NK-92 (cell line): ENCODE measurements around the gene HSF4.

Experiments used
- DNase-seq: peaks from one replicate; lab custom pipeline; 2025; ENCODE audit not compliant: unreplicated experiment; lab: John Stamatoyannopoulos, UW

Gene HSF4

DNA sequence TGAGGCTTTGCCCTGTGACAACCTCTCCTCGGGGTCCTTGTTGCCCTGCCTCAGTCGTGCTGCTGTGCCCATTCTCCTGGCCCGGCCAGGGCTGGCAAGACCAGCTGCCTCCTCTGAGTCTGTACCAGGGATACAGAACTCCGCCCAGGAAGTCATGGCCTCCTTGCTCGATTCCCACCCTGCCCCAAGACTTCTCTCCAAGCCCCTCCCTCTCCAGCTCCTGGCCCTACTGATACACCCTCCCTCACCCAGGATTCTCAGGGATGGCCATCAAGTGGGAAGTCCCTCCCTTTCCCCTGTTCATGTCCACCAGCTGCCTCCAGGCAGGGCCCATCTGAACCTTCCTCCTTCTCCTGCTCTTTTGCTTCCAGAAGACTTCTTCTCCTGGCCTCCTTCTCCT lies 51.2 kb downstream of the HSF4 start:
- DNase-seq: no peak

DNA sequence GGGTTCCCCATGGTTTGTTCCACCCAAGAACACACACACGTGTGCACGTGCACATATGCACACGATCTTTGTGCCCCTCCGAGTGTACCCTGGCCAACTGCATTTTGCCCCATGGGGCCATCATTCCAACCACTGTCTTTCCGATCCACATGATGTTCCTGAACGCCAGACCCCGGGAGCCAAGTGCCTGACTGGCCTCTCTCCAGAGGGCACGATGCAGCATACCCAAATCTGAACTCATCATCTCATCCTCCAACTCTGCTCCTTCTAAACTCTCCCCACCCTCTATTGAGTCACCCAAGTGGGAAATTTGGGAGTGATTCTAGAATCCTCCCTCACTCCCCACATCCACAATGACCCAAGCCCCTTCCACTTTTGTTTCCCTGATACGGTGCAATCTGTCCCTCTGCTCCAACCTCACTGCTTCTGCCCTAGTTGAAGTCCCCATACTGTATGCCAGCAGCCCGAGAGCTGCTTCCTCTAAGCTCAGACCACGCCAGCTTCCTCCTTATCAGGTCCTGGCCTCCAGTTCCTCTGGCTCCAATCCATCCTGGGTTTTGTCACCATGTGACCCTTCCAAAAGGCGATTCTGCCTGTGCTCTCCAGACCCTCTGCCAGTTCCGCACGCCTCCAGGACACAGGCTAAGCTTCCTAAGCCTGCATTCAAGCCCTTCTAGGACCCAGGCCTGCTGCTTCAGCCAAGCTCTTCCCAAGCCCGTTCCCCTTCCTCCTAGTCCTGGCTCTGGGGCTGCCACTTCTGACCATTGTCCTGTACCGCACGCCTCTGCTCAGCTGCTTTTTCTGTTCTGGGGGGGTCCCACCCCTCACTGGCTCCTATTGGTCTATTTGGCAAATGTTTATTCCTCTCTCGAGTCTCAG lies 52.3 kb downstream of the HSF4 start:
- no peak for DNase-seq
